ENCODE measurements around the gene SLC6A11. TPM values are rescaled to one million over a fixed set of nuclear protein-coding genes. Genes with fewer than 3 reads are reported as not detected.

The SLC6A11 gene
- total RNA-seq, 1 donor, result not detected

- no peaks in the 10 kb centered on the region for H3K9me3 ChIP-seq (ENCODE audit: low read depth, low read length)
- DNase-seq (ENCODE audit: insufficient read length, low spot score, missing footprints), result no peak
- peaks cover 4% of the 10 kb centered on the region for H3K27me3 ChIP-seq (ENCODE audit: insufficient read depth, low read length)
- H2AFZ ChIP-seq (ENCODE audit: low read length), result no peak overlapping the region
- H3K4me2 ChIP-seq (ENCODE audit: insufficient read depth, low read length), result no peak overlapping the region
- no peak overlapping the region for H3K27ac ChIP-seq (ENCODE audit: low read depth, low read length)
- TF ChIP-seq, protein P1, sequence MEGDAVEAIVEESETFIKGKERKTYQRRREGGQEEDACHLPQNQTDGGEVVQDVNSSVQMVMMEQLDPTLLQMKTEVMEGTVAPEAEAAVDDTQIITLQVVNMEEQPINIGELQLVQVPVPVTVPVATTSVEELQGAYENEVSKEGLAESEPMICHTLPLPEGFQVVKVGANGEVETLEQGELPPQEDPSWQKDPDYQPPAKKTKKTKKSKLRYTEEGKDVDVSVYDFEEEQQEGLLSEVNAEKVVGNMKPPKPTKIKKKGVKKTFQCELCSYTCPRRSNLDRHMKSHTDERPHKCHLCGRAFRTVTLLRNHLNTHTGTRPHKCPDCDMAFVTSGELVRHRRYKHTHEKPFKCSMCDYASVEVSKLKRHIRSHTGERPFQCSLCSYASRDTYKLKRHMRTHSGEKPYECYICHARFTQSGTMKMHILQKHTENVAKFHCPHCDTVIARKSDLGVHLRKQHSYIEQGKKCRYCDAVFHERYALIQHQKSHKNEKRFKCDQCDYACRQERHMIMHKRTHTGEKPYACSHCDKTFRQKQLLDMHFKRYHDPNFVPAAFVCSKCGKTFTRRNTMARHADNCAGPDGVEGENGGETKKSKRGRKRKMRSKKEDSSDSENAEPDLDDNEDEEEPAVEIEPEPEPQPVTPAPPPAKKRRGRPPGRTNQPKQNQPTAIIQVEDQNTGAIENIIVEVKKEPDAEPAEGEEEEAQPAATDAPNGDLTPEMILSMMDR (IDR thresholded peaks at IDR 0.05; ENCODE audit: extremely low read depth, low read depth, low read length), result no peak
- H3K4me1 ChIP-seq (ENCODE audit: insufficient read depth, low read length), result no peaks in the 10 kb centered on the region
- H3K79me2 ChIP-seq (ENCODE audit: insufficient read depth, low read length), result no peaks in the 10 kb centered on the region
- no peaks in the 10 kb centered on the region for H4K20me1 ChIP-seq (ENCODE audit: insufficient read depth, low read length)
- no peaks in the 10 kb centered on the region for H3K36me3 ChIP-seq (ENCODE audit: insufficient read depth, low read length)
- H3K4me3 ChIP-seq (ENCODE audit: insufficient read depth, low read length), result no peak overlapping the region
These were observed 66.8 kb downstream of the SLC6A11 start for GRCh38 chr3:10882851-10883250.

- Histone ChIP-seq H3K79me2 (ENCODE audit: insufficient read depth, low read length) (no peaks in the 10 kb centered on the region), H2AFZ (ENCODE audit: low read length) (no peak overlapping the region), H3K4me2 (ENCODE audit: insufficient read depth, low read length) (no peak overlapping the region), H3K4me3 (ENCODE audit: insufficient read depth, low read length) (no peak overlapping the region), H3K27ac (ENCODE audit: low read depth, low read length) (no peak overlapping the region), H4K20me1 (ENCODE audit: insufficient read depth, low read length) (no peaks in the 10 kb centered on the region), H3K9me3 (ENCODE audit: low read depth, low read length) (no peaks in the 10 kb centered on the region), H3K36me3 (ENCODE audit: insufficient read depth, low read length) (no peaks in the 10 kb centered on the region), H3K4me1 (ENCODE audit: insufficient read depth, low read length) (no peaks in the 10 kb centered on the region), H3K27me3 (ENCODE audit: insufficient read depth, low read length) (peaks cover 4% of the 10 kb centered on the region)
- TF ChIP-seq, protein P1 (IDR thresholded peaks at IDR 0.05; ENCODE audit: extremely low read depth, low read depth, low read length), result peak; percentile 45
- DNase-seq (ENCODE audit: insufficient read length, low spot score, missing footprints), result no peak
These were observed 67.6 kb downstream of the SLC6A11 start for GRCh38 chr3:10883478-10884234.

DNA sequence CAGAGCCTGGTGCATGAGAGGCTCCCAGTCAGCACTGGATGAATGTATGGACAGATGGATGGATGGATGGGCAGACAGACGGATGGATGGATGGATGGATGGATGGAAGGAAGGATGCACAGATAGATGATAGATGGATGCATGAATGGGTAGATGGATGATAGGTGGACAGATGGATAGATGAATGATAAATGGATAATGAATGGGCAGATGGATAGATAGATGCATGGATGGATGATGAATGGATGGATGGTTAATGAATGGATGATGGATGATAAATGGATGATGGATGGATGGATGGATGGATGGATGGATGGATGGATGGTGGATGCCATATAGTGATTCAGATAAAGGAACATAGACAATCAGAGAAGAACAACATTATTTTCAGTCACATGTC is 71.0 kb downstream of the SLC6A11 start:
- H2AFZ ChIP-seq (ENCODE audit: low read length), result no peak overlapping the region
- H4K20me1 ChIP-seq (ENCODE audit: insufficient read depth, low read length), result no peaks in the 10 kb centered on the region
- no peak overlapping the region for H3K27ac ChIP-seq (ENCODE audit: low read depth, low read length)
- H3K36me3 ChIP-seq (ENCODE audit: insufficient read depth, low read length), result no peaks in the 10 kb centered on the region
- H3K79me2 ChIP-seq (ENCODE audit: insufficient read depth, low read length), result no peaks in the 10 kb centered on the region
- H3K4me2 ChIP-seq (ENCODE audit: insufficient read depth, low read length), result no peak overlapping the region
- H3K9me3 ChIP-seq (ENCODE audit: low read depth, low read length), result peaks cover 6% of the 10 kb centered on the region
- peaks cover 4% of the 10 kb centered on the region for H3K27me3 ChIP-seq (ENCODE audit: insufficient read depth, low read length)
- no peak for DNase-seq (ENCODE audit: insufficient read length, low spot score, missing footprints)
- H3K4me3 ChIP-seq (ENCODE audit: insufficient read depth, low read length), result no peak overlapping the region
- no peaks in the 10 kb centered on the region for H3K4me1 ChIP-seq (ENCODE audit: insufficient read depth, low read length)
- TF ChIP-seq, protein P1 (IDR thresholded peaks at IDR 0.05; ENCODE audit: extremely low read depth, low read depth, low read length), result no peak

DNA sequence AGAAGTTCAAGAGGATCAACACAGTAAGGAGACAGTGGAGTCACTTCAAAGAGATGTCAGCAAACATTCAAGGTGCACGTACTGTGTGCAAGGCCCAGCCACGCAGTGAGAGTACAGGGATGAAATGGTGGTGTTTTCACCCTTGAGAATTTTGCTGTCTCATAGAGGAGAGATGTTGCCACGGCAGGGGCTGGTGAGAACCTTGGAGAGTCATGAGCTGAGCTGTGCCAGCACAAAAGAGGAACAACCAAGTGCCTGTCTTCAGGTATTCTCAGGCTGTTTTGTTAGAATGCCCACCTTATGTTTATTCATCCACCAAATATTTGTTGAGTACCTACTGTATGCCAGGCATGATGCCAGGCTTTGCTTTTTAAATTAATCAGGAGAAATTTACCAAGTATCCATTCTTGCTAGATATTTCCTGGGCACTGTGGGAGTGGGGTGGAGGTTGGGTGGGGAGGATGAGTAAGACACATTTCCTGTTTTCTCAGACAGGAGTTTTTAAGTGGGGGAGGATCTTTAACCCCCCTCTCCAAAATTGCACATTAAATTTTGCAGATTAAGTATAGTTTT is 72.6 kb downstream of the SLC6A11 start:
- H3K79me2 ChIP-seq (ENCODE audit: insufficient read depth, low read length), result no peaks in the 10 kb centered on the region
- H3K36me3 ChIP-seq (ENCODE audit: insufficient read depth, low read length), result no peaks in the 10 kb centered on the region
- H3K27me3 ChIP-seq (ENCODE audit: insufficient read depth, low read length), result peaks cover 4% of the 10 kb centered on the region
- no peaks in the 10 kb centered on the region for H4K20me1 ChIP-seq (ENCODE audit: insufficient read depth, low read length)
- H2AFZ ChIP-seq (ENCODE audit: low read length), result no peak overlapping the region
- no peak overlapping the region for H3K27ac ChIP-seq (ENCODE audit: low read depth, low read length)
- H3K9me3 ChIP-seq (ENCODE audit: low read depth, low read length), result peaks cover 6% of the 10 kb centered on the region
- H3K4me2 ChIP-seq (ENCODE audit: insufficient read depth, low read length), result no peak overlapping the region
- no peak for DNase-seq (ENCODE audit: insufficient read length, low spot score, missing footprints)
- no peaks in the 10 kb centered on the region for H3K4me1 ChIP-seq (ENCODE audit: insufficient read depth, low read length)
- H3K4me3 ChIP-seq (ENCODE audit: insufficient read depth, low read length), result no peak overlapping the region
- TF ChIP-seq, protein P1 (IDR thresholded peaks at IDR 0.05; ENCODE audit: extremely low read depth, low read depth, low read length), result no peak
